ENCODE measurements around the gene GGT1. TPM values are rescaled to one million over a fixed set of nuclear protein-coding genes. Genes with fewer than 3 reads are reported as not detected.
"Not testable (repeated sequence)": the region's sequence is repeated elsewhere in the genome, so short reads cannot be mapped to it uniquely, and the experiment has no call there.

GGT1 gene
- total RNA-seq, 1 donor from 2014 or later = 4.8 TPM

DNA sequence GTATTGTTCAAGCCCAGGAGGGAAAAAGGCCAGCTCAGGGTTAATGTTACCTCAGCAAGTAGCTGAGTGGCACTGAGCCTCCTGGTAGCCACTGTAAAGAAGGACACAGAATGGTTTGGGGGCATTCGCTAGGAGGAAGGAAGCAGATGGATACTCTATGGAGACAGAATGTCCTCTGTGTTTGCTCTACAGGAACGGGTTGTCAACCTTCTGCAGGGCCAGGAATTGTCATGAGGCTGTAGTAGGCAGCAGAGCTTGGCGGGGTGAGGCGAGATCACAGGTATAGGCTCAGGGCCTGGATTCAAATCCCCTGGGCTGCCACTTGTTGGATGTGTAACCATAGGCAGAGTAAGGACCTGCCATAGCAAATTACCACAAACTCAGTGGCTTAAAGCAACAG lies 7.1 kb upstream of the GGT1 start:
- no peak for DNase-seq (ENCODE audit: low read depth in 2 of 2)

DNA sequence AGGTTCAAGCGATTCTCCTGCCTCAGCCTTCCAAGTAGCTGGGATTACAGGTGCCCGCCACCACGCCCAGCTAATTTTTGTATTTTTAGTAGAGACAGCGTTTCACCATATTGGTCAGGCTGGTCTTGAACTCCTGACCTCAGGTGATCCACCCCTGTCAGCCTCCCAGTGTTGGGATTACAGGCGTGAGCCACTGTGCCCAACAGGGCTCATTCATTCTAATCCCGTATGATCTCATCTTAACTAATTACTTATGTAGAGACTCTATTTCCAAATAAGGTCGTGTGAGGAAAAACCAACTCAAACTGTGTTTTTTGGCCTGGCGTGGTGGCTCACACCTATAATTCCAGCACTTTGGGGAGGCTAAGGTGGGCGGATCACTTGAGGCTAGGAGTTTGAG lies 5.9 kb upstream of the GGT1 start:
- not testable (repeated sequence) for DNase-seq (ENCODE audit: low read depth in 2 of 2)

- DNase-seq (ENCODE audit: low read depth in 2 of 2) = no peak
Observed at GRCh38 chr22:24599514-24599913, 3.5 kb upstream of the GGT1 start.

DNA sequence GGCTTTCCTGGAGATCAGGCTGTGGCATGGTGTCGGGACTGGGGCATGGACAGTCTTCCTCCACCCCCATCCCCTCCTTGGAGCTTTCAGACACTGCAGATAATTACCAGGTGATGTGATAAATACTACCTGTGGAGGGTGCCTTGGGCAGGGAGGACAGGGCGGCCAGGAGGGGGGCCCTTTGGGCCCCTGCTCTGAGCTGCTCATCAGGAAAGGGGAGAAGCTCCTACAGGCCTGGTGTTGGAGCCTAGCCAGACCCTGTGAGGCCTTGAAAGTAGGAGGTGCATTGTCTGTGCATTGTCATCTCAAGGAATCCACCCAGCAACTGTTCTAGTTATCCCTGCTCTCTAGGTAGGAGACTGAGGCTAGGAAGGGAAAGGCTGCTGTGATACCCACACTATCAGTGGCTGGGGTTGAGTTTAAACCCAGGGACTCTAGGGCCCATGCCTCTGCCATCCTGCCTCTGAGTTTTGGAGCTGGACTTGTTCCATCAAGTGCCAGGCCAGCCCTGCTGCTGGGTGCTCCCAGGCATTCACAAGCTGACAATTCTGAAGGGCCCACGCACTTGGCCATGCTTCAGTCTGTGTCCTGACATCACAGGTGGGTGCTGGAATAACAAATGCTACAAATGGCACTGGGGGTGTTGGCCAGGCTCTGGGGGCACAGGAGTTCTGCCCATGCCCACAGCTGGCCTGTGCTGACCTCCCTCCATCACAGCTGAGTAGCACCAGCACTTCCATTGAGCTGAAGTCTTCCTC lies 2.9 kb upstream of the GGT1 start:
- DNase-seq (ENCODE audit: low read depth in 2 of 2) = not testable (repeated sequence)

- no peak for DNase-seq (ENCODE audit: low read depth in 2 of 2)
Observed at GRCh38 chr22:24601217-24602104, 1.5 kb upstream of the GGT1 start.

DNA sequence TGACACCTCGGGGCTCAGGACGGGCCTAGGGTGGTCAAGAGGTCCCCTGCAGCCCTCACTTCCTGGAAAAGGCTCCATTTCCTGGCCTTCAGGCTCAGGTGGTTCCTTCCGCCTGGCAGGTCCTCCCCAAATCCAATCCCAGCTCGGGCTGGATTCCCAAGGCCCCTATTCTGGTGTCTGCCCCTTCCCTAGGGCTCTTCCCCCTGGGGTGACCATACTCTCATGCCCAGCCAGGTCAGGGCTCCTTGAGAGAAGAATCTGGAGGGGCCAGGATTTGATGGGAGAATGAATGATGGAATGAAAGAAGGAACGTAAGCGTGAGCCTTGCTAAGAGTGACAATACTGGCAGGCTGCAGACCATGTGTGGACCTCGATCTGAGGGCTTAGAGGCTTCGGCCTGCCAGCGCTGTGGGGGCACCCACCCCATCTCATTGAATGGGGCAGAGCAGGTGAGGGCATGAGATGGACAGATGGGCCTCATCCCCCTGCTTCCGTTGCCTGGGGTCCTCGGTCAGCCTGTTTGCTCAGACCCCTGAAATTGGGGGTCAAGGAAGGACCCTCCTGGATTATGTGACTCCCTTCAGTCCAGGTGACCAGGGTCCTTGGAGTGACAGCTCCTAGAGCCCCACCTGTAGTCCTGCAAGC lies 766 bp upstream of the GGT1 start:
- not testable (repeated sequence) for DNase-seq (ENCODE audit: low read depth in 2 of 2)

DNA sequence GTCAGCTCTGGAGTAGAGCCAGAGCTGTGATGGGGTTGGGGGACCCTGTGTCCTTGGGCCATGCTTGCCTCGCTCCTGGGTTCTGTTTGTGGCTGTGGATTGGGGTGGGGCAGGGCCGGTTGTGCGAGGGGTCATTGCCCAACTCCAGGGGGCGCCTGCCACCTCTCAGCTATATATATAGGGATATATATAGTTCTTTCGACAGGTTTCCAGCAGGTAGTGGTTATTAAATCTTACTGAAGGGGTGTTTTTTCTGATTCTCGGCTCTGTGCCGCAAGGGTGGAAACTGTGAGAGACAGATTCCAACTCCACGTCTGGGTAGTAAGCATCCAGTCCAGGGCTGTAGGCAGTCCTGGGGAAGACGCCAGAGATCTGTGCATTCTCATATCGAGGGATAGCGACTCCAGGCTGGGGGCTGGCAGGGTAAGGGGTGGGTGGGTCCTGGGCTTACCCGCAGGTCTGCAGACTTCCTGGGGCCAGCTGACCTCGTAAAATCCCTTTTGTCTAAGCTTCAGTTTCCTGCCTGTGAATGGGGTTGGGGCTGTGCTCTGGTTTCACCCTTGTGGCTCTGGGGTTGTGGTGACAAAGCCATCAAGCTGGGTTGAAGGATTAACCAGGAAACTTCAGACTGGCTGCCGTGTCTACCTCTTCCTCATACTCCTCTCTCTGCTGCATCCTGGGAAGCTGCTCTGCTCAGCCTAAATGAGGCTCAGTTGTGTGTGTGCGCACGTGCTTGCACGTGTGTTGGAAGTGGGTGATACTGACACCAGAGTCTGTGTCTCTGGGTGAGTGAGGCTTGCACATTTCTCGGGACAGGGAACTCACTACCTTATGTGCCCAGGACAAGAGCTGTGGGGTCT lies 1.0 kb downstream of the GGT1 start:
- DNase-seq (ENCODE audit: low read depth in 2 of 2) = not testable (repeated sequence)

GRCh38 chr22:24606340-24606739 lies 3.3 kb downstream of the GGT1 start:
- DNase-seq (ENCODE audit: low read depth in 2 of 2) = peak in 1 of 2 donors; percentile 45

GRCh38 chr22:24607429-24607983 lies 4.5 kb downstream of the GGT1 start:
- peak; percentile 35 to 37 for DNase-seq (ENCODE audit: low read depth in 2 of 2)

- DNase-seq (ENCODE audit: low read depth in 2 of 2) = not testable (repeated sequence)
Observed at GRCh38 chr22:24608327-24608726, 5.3 kb downstream of the GGT1 start.

- not testable (repeated sequence) for DNase-seq (ENCODE audit: low read depth in 2 of 2)
Observed at GRCh38 chr22:24609888-24610287, 6.9 kb downstream of the GGT1 start.

DNA sequence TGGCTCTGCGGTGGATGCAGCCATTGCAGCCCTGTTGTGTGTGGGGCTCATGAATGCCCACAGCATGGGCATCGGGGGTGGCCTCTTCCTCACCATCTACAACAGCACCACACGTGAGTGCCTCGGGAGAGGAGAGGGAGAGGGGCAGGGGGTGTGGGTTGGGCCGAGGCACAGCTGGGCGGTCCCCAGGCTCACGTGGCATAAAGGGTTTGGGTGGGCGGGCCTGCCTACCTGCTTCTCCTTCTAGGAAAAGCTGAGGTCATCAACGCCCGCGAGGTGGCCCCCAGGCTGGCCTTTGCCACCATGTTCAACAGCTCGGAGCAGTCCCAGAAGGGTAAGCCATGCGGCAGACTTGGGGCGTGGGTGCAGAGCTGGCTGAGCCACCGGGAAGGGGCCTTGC lies 11.8 kb downstream of the GGT1 start:
- not testable (repeated sequence) for DNase-seq (ENCODE audit: low read depth in 2 of 2)

DNA sequence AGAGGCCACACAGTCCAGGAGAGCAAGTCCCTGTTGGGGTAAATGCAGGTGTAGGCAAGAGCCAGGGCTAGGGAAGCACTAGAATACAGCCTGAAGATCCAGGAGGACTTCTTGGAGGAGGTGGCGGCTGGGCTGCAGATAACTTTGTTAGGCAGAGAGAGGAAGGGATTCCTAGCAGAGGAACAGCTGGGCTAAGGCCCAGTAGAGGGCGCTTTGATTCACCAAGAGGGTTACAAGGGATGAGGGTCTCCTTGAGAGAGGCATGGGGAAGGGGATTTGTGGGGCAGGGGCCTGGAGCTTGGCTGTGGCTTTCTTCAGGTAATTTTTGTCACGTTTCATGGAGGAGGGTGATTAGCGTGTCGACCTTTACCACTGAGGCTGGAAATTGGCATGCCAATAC lies 18.3 kb downstream of the GGT1 start:
- not testable (repeated sequence) for DNase-seq (ENCODE audit: low read depth in 2 of 2)

- DNase-seq (ENCODE audit: low read depth in 2 of 2) = not testable (repeated sequence)
Observed at GRCh38 chr22:24622596-24622995, 19.6 kb downstream of the GGT1 start.

- not testable (repeated sequence) for DNase-seq (ENCODE audit: low read depth in 2 of 2)
Observed at GRCh38 chr22:24627911-24628310, 24.9 kb downstream of the GGT1 start.

GRCh38 chr22:24629069-24629468 lies 26.1 kb downstream of the GGT1 start:
- peak; percentile 22 to 44 for DNase-seq (ENCODE audit: low read depth in 2 of 2)

DNA sequence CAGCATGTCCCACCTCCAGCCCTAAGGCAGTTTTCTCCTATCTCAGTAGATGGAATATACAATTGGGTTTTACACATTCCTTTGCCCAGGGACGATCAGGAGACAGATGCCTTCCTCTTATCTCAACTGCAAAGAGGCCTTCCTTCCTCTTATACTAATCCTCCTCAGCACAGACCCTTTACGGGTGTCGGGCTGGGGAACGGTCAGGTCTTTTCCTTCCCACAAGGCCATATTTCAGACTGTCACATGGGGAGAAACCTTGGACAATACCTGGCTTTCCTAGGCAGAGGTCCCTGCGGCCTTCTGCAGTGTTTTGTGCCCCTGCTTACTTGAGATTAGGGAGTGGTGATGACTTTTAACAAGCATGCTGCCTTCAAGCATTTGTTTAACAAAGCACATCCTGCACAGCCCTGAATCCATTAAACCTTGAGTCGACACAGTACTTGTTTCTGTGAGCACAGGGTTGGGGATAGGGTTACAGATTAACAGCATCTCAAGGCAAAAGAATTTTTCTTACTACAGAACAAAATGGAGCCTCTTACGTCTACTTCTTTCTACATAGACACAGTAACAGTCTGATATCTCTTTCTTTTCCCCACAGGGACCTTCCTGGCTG lies 27.9 kb downstream of the GGT1 start:
- not testable (repeated sequence) for DNase-seq (ENCODE audit: low read depth in 2 of 2)

GRCh38 chr22:24631430-24632122 lies 28.6 kb downstream of the GGT1 start:
- not testable (repeated sequence) for DNase-seq (ENCODE audit: low read depth in 2 of 2)

DNA sequence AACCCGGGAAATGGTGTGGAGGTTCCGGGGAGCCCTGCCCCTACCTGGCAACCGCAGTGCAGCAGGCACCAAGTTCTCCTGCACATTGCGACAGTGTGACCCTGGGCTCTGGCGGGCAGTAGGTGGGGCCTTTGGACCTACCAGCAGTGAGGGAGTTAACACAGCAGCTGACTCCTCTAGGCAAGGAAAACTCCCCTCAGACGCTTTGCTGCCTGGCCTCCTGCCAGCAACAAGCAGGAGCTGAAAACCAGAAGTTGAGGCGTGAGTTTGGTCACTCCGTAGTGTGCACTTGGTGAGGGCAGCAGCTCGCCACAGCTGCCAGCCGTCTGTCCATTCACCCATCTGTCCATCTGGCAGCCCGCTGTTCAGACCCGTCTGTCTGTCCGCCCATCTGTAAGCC lies 29.6 kb downstream of the GGT1 start:
- peak in 1 of 2 donors; percentile 28 for DNase-seq (ENCODE audit: low read depth in 2 of 2)
